Measurements from ENCODE around the gene IGSF1.

IGSF1 gene

GRCh38 chrX:131298036-131298435 is 8.9 kb upstream of the IGSF1 start:
- Mint-ChIP-seq H3K27ac (no peak overlapping the region), H3K4me1 (ENCODE audit: low read depth in 2 of 2) (no peaks in the 10 kb centered on the region), H3K4me3 (no peak overlapping the region), H3K36me3 (ENCODE audit: insufficient read depth) (no peaks in the 10 kb centered on the region), H3K27me3 (peaks cover 0 to 9% of the 10 kb centered on the region in 2 donors), H3K9me3 (no peaks in the 10 kb centered on the region)
- no peak for ATAC-seq (replicated peaks)
- no peak for DNase-seq

- H3K27ac Mint-ChIP-seq = no peak overlapping the region
- H3K9me3 Mint-ChIP-seq = no peaks in the 10 kb centered on the region
- DNase-seq (no peak), ATAC-seq (replicated peaks) (no peak)
- peaks cover 0 to 2% of the 10 kb centered on the region in 2 donors for H3K4me1 Mint-ChIP-seq (ENCODE audit: low read depth in 2 of 2)
- H3K36me3 Mint-ChIP-seq (ENCODE audit: insufficient read depth) = no peaks in the 10 kb centered on the region
- H3K4me3 Mint-ChIP-seq = no peak overlapping the region
- peaks cover 0 to 4% of the 10 kb centered on the region in 2 donors for H3K27me3 Mint-ChIP-seq
Measured at GRCh38 chrX:131289527-131289926, 421 bp upstream of the IGSF1 start.

- Mint-ChIP-seq H3K36me3 (ENCODE audit: insufficient read depth) (no peaks in the 10 kb centered on the region), H3K27me3 (no peaks in the 10 kb centered on the region)
Measured at GRCh38 chrX:131288188-131288587, 918 bp downstream of the IGSF1 start.

GRCh38 chrX:131287560-131288179 is 1.4 kb downstream of the IGSF1 start:
- no peaks in the 10 kb centered on the region for H3K36me3 Mint-ChIP-seq (ENCODE audit: insufficient read depth)
- no peak overlapping the region for H3K27ac Mint-ChIP-seq
- H3K9me3 Mint-ChIP-seq = no peaks in the 10 kb centered on the region
- no peak for DNase-seq
- no peaks in the 10 kb centered on the region for H3K27me3 Mint-ChIP-seq
- no peak overlapping the region for H3K4me3 Mint-ChIP-seq
- H3K4me1 Mint-ChIP-seq (ENCODE audit: low read depth in 2 of 2) = peaks cover 0 to 2% of the 10 kb centered on the region in 2 donors
- no peak for ATAC-seq (replicated peaks)

More at GRCh38 chrX:131288188-131288587, 918 bp downstream of the IGSF1 start:
- Mint-ChIP-seq H3K4me1 (ENCODE audit: low read depth in 2 of 2) (peaks cover 0 to 2% of the 10 kb centered on the region in 2 donors), H3K4me3 (no peak overlapping the region), H3K9me3 (no peaks in the 10 kb centered on the region), H3K27ac (no peak overlapping the region)
- DNase-seq (no peak), ATAC-seq (replicated peaks) (no peak)

GRCh38 chrX:131279617-131280016 is 9.5 kb downstream of the IGSF1 start:
- DNase-seq (no peak), ATAC-seq (replicated peaks) (no peak)
- Mint-ChIP-seq H3K36me3 (ENCODE audit: insufficient read depth) (no peaks in the 10 kb centered on the region), H3K9me3 (no peaks in the 10 kb centered on the region), H3K27ac (no peak overlapping the region), H3K27me3 (peaks cover 0 to 8% of the 10 kb centered on the region in 2 donors), H3K4me3 (no peak overlapping the region), H3K4me1 (ENCODE audit: low read depth in 2 of 2) (no peaks in the 10 kb centered on the region)

- no peaks in the 10 kb centered on the region for H3K36me3 Mint-ChIP-seq (ENCODE audit: insufficient read depth)
- H3K4me1 Mint-ChIP-seq (ENCODE audit: low read depth in 2 of 2) = no peaks in the 10 kb centered on the region
- no peak overlapping the region for H3K4me3 Mint-ChIP-seq
- DNase-seq = no peak
- no peaks in the 10 kb centered on the region for H3K9me3 Mint-ChIP-seq
- peaks cover 0 to 8% of the 10 kb centered on the region in 2 donors for H3K27me3 Mint-ChIP-seq
- no peak overlapping the region for H3K27ac Mint-ChIP-seq
- ATAC-seq (replicated peaks) = no peak
Measured at GRCh38 chrX:131279197-131279596, 9.9 kb downstream of the IGSF1 start.

- Mint-ChIP-seq H3K36me3 (ENCODE audit: insufficient read depth) (no peaks in the 10 kb centered on the region), H3K4me1 (ENCODE audit: low read depth in 2 of 2) (no peaks in the 10 kb centered on the region), H3K4me3 (no peak overlapping the region), H3K9me3 (no peaks in the 10 kb centered on the region), H3K27me3 (peaks cover 0 to 8% of the 10 kb centered on the region in 2 donors), H3K27ac (no peak overlapping the region)
- ATAC-seq (replicated peaks) (no peak), DNase-seq (no peak)
Measured at GRCh38 chrX:131277543-131278136, 11.5 kb downstream of the IGSF1 start.

- Mint-ChIP-seq H3K36me3 (ENCODE audit: insufficient read depth) (no peaks in the 10 kb centered on the region), H3K4me3 (no peak overlapping the region), H3K27ac (no peak overlapping the region), H3K4me1 (ENCODE audit: low read depth in 2 of 2) (no peaks in the 10 kb centered on the region), H3K9me3 (no peaks in the 10 kb centered on the region), H3K27me3 (peaks cover 0 to 8% of the 10 kb centered on the region in 2 donors)
- DNase-seq = no peak
- no peak for ATAC-seq (replicated peaks)
Measured at GRCh38 chrX:131273011-131273410, 16.1 kb downstream of the IGSF1 start.

GRCh38 chrX:131271826-131272225 is 17.3 kb downstream of the IGSF1 start:
- H3K27ac Mint-ChIP-seq = no peak overlapping the region
- ATAC-seq (replicated peaks) = no peak

GRCh38 chrX:131271274-131271673 is 17.8 kb downstream of the IGSF1 start:
- H3K4me3 Mint-ChIP-seq = no peak overlapping the region
- H3K4me1 Mint-ChIP-seq (ENCODE audit: low read depth in 2 of 2) = no peaks in the 10 kb centered on the region
- no peaks in the 10 kb centered on the region for H3K9me3 Mint-ChIP-seq
- H3K27me3 Mint-ChIP-seq = peaks cover 0 to under 1% of the 10 kb centered on the region in 2 donors
- DNase-seq (no peak), ATAC-seq (replicated peaks) (no peak)
- no peak overlapping the region for H3K27ac Mint-ChIP-seq
- no peaks in the 10 kb centered on the region for H3K36me3 Mint-ChIP-seq (ENCODE audit: insufficient read depth)

More at GRCh38 chrX:131271826-131272225, 17.3 kb downstream of the IGSF1 start:
- H3K4me3 Mint-ChIP-seq = no peak overlapping the region
- no peaks in the 10 kb centered on the region for H3K9me3 Mint-ChIP-seq
- no peaks in the 10 kb centered on the region for H3K36me3 Mint-ChIP-seq (ENCODE audit: insufficient read depth)
- no peaks in the 10 kb centered on the region for H3K4me1 Mint-ChIP-seq (ENCODE audit: low read depth in 2 of 2)
- H3K27me3 Mint-ChIP-seq = peaks cover 0 to 6% of the 10 kb centered on the region in 2 donors
- DNase-seq = no peak

- H3K27me3 Mint-ChIP-seq = no peaks in the 10 kb centered on the region
- no peaks in the 10 kb centered on the region for H3K9me3 Mint-ChIP-seq
- H3K4me1 Mint-ChIP-seq (ENCODE audit: low read depth in 2 of 2) = no peaks in the 10 kb centered on the region
- no peaks in the 10 kb centered on the region for H3K36me3 Mint-ChIP-seq (ENCODE audit: insufficient read depth)
- DNase-seq = no peak
- H3K27ac Mint-ChIP-seq = no peak overlapping the region
- ATAC-seq (replicated peaks) = no peak
- no peak overlapping the region for H3K4me3 Mint-ChIP-seq
Measured at GRCh38 chrX:131270080-131270479, 19.0 kb downstream of the IGSF1 start.

- H3K27ac Mint-ChIP-seq = no peak overlapping the region
- H3K9me3 Mint-ChIP-seq = no peaks in the 10 kb centered on the region
- ATAC-seq (replicated peaks) = no peak
Measured at GRCh38 chrX:131264665-131265064, 24.4 kb downstream of the IGSF1 start.

GRCh38 chrX:131264053-131264452 is 25.1 kb downstream of the IGSF1 start:
- H3K27ac Mint-ChIP-seq = no peak overlapping the region
- no peaks in the 10 kb centered on the region for H3K27me3 Mint-ChIP-seq
- H3K36me3 Mint-ChIP-seq (ENCODE audit: insufficient read depth) = no peaks in the 10 kb centered on the region
- DNase-seq (no peak), ATAC-seq (replicated peaks) (no peak)
- H3K4me1 Mint-ChIP-seq (ENCODE audit: low read depth in 2 of 2) = no peaks in the 10 kb centered on the region
- no peak overlapping the region for H3K4me3 Mint-ChIP-seq
- no peaks in the 10 kb centered on the region for H3K9me3 Mint-ChIP-seq

More at GRCh38 chrX:131264665-131265064, 24.4 kb downstream of the IGSF1 start:
- Mint-ChIP-seq H3K4me3 (no peak overlapping the region), H3K27me3 (no peaks in the 10 kb centered on the region), H3K4me1 (ENCODE audit: low read depth in 2 of 2) (no peaks in the 10 kb centered on the region), H3K36me3 (ENCODE audit: insufficient read depth) (no peaks in the 10 kb centered on the region)
- no peak for DNase-seq
